Gastroesophageal sphincter (tissue), 4 donors: Measurements from ENCODE around the gene SECISBP2L. TPM values are rescaled to one million over a fixed set of nuclear protein-coding genes. Genes with fewer than 3 reads are reported as not detected.
"Not testable (repeated sequence)": the region's sequence is repeated elsewhere in the genome, so short reads cannot be mapped to it uniquely, and the experiment has no call there.

ENCODE experiments used
- ATAC-seq: fragments of 150-250 bp; one replicate; pipeline ENCODE4 v1.9.1; 2016; ENCODE audit warnings: mild to moderate bottlenecking, moderate library complexity
- H3K27ac ChIP-seq, 4 donors: fragments of 200-600 bp; sonication (generic) in 3 of 4; 1 replicate in 3 of 4; 2 replicates in 1 of 4; pipeline ENCODE4 v1.5.1; 2016 to 2019
- H3K27me3 ChIP-seq: fragments of 200-600 bp; sonication (generic); one replicate; pipeline ENCODE4 v1.5.1; 2019
- H3K36me3 ChIP-seq, 2 donors: fragments of 200-600 bp; sonication (generic); one replicate each; pipeline ENCODE4 v1.5.1; 2019; ENCODE audit warnings: control low read depth in 1 of 2
- H3K4me1 ChIP-seq, 3 donors: fragments of 200-600 bp; sonication (generic); 1 replicate in 2 of 3; 2 replicates in 1 of 3; pipeline ENCODE4 v1.5.1; 2016 to 2019; ENCODE audit warnings: control low read depth in 2 of 3
- H3K4me3 ChIP-seq, 2 donors: fragments of 200-600 bp; sonication (generic); one replicate each; pipeline ENCODE4 v1.5.1; 2019; ENCODE audit warnings: mild to moderate bottlenecking in 1 of 2, moderate library complexity in 1 of 2
- H3K9me3 ChIP-seq, 3 donors: fragments of 200-600 bp; sonication (generic); one replicate each; pipeline ENCODE4 v1.5.1; 2017 to 2019; ENCODE audit warnings: control low read depth in 2 of 3
- EP300 ChIP-seq: sonication (generic); formaldehyde crosslinking; IDR thresholded peaks from one replicate; pipeline ENCODE4 v1.6.1; 2017; ENCODE audit warnings: antibody characterized with exemption, mild to moderate bottlenecking
- POLR2A ChIP-seq, 2 donors: fragments of 450-650 bp; IDR thresholded peaks; one replicate each; pipeline ENCODE4 v1.6.1; 2017; ENCODE audit warnings: antibody characterized with exemption in 2 of 2, mild to moderate bottlenecking in 2 of 2, moderate library complexity in 1 of 2
- POLR2AphosphoS5 ChIP-seq: sonication (generic); formaldehyde crosslinking; IDR thresholded peaks from one replicate; pipeline ENCODE4 v1.6.1; 2017; ENCODE audit warnings: antibody characterized with exemption
- WGBS, 2 donors: methylation state at CpG; one replicate each; pipeline ENCODE4 v1.1.5; 2018; ENCODE audit warnings: low coverage in 1 of 2; 5-methylcytosine and 5-hydroxymethylcytosine counted together
- total RNA-seq, 4 donors: library from RNA; depleted of rRNA; stranded (reverse); fragments of >200 nt; gene quantifications; one replicate each; pipeline ENCODE4 v1.1.0, GENCODE V29; 2016
- TF ChIP-seq, protein P1 (sequence below), 4 experiments: fragments of 200-600 bp in 2 of 4; fragments of 450-650 bp in 2 of 4; sonication (generic) in 1 of 4; IDR thresholded peaks; one replicate each; pipeline ENCODE4 v1.5.1; 2017 to 2019; ENCODE audit warnings: antibody characterized with exemption in 4 of 4, mild to moderate bottlenecking in 2 of 4, moderate library complexity in 2 of 4

The SECISBP2L gene
- total RNA-seq, 4 donors from 2014 or later, result 43.3 to 65.4 (median 63.0) TPM

DNA sequence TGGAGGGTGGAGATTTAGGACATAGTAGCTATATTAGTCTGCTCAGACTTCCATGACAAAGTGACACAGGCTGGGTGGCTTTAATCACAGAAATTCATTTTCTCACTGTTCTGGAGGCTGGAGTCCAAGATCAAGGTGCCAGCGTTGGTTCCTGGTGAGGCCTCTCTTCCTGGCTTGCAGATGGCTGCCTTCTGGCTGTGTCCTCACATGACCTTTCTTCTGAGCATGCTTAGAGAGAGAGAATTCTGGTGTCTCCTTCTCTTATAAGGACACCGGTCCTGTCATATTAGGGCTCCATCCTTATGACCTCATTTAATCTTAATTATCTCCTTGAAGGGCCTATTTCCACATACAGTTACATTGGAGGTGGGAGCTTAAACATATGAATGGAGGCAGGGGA, 67.6 kb downstream of the SECISBP2L start:
- TF ChIP-seq POLR2A (IDR thresholded peaks at IDR 0.05) (no peak), POLR2AphosphoS5 (no peak), EP300 (no peak)
- TF ChIP-seq, protein P1, sequence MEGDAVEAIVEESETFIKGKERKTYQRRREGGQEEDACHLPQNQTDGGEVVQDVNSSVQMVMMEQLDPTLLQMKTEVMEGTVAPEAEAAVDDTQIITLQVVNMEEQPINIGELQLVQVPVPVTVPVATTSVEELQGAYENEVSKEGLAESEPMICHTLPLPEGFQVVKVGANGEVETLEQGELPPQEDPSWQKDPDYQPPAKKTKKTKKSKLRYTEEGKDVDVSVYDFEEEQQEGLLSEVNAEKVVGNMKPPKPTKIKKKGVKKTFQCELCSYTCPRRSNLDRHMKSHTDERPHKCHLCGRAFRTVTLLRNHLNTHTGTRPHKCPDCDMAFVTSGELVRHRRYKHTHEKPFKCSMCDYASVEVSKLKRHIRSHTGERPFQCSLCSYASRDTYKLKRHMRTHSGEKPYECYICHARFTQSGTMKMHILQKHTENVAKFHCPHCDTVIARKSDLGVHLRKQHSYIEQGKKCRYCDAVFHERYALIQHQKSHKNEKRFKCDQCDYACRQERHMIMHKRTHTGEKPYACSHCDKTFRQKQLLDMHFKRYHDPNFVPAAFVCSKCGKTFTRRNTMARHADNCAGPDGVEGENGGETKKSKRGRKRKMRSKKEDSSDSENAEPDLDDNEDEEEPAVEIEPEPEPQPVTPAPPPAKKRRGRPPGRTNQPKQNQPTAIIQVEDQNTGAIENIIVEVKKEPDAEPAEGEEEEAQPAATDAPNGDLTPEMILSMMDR (IDR thresholded peaks at IDR 0.05), result no peak
- Histone ChIP-seq H3K4me1 (peaks cover 0 to 22% (median 0%) of the 10 kb centered on the region in 3 donors), H3K36me3 (no peaks in the 10 kb centered on the region), H3K4me3 (no peak overlapping the region), H3K27ac (no peak overlapping the region), H3K9me3 (no peaks in the 10 kb centered on the region), H3K27me3 (no peaks in the 10 kb centered on the region)
- WGBS, 2 donors, result 83 to 100% methylated on average over 1 of the region's 2 CpGs
- no peak for ATAC-seq

DNA sequence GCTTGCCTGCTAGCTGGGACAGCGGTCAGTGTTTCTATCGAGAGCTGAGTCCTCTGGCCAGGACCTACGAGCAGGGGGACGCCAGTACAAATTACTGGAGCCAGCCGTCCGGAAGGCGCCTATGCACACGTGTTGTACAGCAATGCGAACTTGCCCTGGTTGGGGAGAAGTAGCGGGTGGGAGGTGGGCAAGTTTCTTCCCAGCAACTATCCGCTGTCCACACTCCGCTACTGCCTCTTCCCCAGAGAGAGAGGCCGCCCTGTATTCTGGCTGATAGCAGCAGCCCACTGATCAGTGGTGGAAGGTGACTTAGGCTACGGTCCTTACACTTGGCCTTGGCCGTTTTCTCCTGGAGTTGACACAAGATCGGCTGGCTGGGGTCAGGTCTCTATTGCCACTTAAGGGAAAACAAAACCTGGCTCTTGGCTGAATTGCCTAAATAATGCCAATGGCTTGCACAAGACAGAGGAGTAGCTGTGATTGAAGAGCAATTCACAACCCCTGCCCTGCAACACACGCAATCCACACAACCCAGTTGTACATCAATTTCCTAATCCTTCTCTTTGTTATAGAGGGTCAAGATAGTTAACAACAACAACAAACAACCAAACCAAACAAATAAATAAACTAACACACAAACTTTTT, 69.7 kb downstream of the SECISBP2L start:
- Histone ChIP-seq H3K4me3 (peak overlapping the region in 1 of 2 donors; percentile 55), H3K4me1 (peaks cover 0 to 15% (median 0%) of the 10 kb centered on the region in 3 donors), H3K36me3 (no peaks in the 10 kb centered on the region), H3K27ac (peak overlapping the region in 3 of 4 donors; percentile 69 to 81 (median 75)), H3K9me3 (no peaks in the 10 kb centered on the region), H3K27me3 (no peaks in the 10 kb centered on the region)
- ATAC-seq, result no peak
- TF ChIP-seq EP300, result no peak
- no peak for TF ChIP-seq POLR2AphosphoS5
- 64 to 76% methylated on average over 3 to 10 of the region's 17 CpGs for WGBS, 2 donors

- H3K4me1 ChIP-seq, result peaks cover 0 to 15% (median 0%) of the 10 kb centered on the region in 3 donors
- peak overlapping the region in 3 of 4 donors; percentile 69 to 81 (median 75) for H3K27ac ChIP-seq
- H3K27me3 ChIP-seq, result no peaks in the 10 kb centered on the region
- no peaks in the 10 kb centered on the region for H3K36me3 ChIP-seq
- WGBS, 2 donors, result 7 to 48% methylated on average over 3 to 17 of the region's 53 CpGs
- peak overlapping the region; percentile 35 to 55 for H3K4me3 ChIP-seq
- no peaks in the 10 kb centered on the region for H3K9me3 ChIP-seq
- ATAC-seq, result peak; percentile 93
- TF ChIP-seq POLR2A (IDR thresholded peaks at IDR 0.05) (no peak), POLR2AphosphoS5 (no peak)
- TF ChIP-seq, protein P1 (IDR thresholded peaks at IDR 0.05), result peak; percentile 92 to 99 (median 94)
These were observed 70.5 kb downstream of the SECISBP2L start for GRCh38 chr15:48975472-48976419.

GRCh38 chr15:48974882-48975281, 71.4 kb downstream of the SECISBP2L start:
- TF ChIP-seq EP300, result no peak
- no peak for TF ChIP-seq POLR2A (IDR thresholded peaks at IDR 0.05)
- TF ChIP-seq, protein P1 (IDR thresholded peaks at IDR 0.05), result no peak
- TF ChIP-seq POLR2AphosphoS5, result no peak
- Histone ChIP-seq H3K36me3 (no peaks in the 10 kb centered on the region), H3K27ac (peak overlapping the region in 1 of 4 donors; percentile 81), H3K4me3 (no peak overlapping the region), H3K27me3 (no peaks in the 10 kb centered on the region), H3K9me3 (no peaks in the 10 kb centered on the region), H3K4me1 (peaks cover 0 to 15% (median 0%) of the 10 kb centered on the region in 3 donors)
- WGBS, 2 donors, result 46 to 64% methylated on average over 2 of the region's 2 CpGs
- no peak for ATAC-seq

DNA sequence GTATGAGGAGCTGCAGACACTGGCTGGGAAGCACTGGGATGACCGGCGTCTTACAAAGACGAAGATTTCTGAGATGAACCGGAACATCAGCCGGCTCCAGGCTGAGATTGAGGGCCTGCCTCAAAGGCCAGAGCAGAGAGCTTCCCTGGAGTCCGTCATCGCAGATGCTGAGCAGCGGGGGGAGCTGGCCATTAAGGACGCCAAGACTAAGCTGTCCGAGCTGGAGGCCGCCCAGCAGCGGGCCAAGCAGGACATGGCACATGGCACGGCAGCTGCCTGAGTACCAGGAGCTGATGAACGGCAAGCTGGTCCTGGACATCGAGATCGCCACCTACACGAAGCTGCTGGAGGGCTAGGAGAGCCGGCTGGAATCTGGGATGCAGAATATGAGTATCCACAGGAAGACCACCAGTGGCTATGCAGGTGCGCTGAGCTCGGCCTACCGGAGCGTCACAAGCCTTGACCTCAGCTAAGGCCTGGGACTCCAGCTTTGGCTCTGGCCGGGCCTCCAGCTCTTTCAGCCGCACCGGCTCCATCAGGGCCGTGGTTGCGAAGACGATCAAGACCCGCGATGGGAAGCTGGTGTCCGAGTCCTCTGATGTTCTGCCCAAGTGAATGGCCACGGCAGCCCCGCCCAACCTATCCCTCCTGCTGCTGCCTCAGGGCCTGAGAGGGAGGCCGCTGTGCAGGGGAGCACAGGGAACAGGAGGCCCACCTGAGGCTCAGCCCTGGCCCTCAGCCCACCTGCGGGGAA, 73.3 kb downstream of the SECISBP2L start:
- Histone ChIP-seq H3K9me3 (no peaks in the 10 kb centered on the region), H3K27ac (no peak overlapping the region), H3K27me3 (no peaks in the 10 kb centered on the region), H3K4me1 (peaks cover 0 to 15% (median 0%) of the 10 kb centered on the region in 3 donors), H3K4me3 (no peak overlapping the region), H3K36me3 (no peaks in the 10 kb centered on the region)
- WGBS, 2 donors, result 90 to 100% methylated on average over 1 to 4 of the region's 35 CpGs
- TF ChIP-seq POLR2AphosphoS5, result no peak
- no peak for TF ChIP-seq EP300
- TF ChIP-seq POLR2A (IDR thresholded peaks at IDR 0.05), result no peak
- TF ChIP-seq, protein P1 (IDR thresholded peaks at IDR 0.05), result no peak
- ATAC-seq, result no peak

- not testable (repeated sequence) for H3K27ac ChIP-seq, H3K4me3 ChIP-seq, H3K9me3 ChIP-seq, ATAC-seq, H3K27me3 ChIP-seq, H3K36me3 ChIP-seq
- WGBS, 2 donors, result 69 to 83% methylated on average over 1 of the region's 1 CpG
- peaks cover 0 to 10% (median 0%) of the 10 kb centered on the region in 3 donors for H3K4me1 ChIP-seq
These were observed 75.3 kb downstream of the SECISBP2L start for GRCh38 chr15:48970926-48971325.
